GM12874 (cell line): ENCODE data around the gene ZNF664.

Experiments used
- TF ChIP-seq, protein P1 (sequence below): IDR thresholded peaks from 2 replicates; pipeline ENCODE4 v1.5.1; 2011; ENCODE audit warnings: low read depth, mild to moderate bottlenecking, control low read depth, low read length, moderate library complexity; ENCODE audit not compliant: insufficient read depth

Gene ZNF664

DNA sequence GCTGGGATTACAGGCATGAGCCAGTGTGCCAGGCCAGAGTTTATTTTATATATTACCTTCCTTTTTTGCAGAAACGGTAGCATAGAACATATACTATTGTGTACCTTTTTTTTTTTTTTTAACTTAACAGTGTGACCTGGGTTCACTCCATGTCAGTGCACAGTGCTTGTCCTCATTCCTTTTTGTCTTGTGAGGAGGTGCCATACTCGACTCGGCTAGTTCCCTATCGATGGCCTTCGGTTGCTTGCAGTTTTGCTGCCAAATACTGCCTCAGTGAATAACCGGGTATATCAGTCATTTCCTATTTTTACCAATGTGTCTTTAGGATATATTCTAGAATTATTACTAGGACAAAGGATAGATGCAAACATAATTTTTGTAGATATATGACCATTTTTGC lies 36.8 kb downstream of the ZNF664 start:
- TF ChIP-seq, protein P1, sequence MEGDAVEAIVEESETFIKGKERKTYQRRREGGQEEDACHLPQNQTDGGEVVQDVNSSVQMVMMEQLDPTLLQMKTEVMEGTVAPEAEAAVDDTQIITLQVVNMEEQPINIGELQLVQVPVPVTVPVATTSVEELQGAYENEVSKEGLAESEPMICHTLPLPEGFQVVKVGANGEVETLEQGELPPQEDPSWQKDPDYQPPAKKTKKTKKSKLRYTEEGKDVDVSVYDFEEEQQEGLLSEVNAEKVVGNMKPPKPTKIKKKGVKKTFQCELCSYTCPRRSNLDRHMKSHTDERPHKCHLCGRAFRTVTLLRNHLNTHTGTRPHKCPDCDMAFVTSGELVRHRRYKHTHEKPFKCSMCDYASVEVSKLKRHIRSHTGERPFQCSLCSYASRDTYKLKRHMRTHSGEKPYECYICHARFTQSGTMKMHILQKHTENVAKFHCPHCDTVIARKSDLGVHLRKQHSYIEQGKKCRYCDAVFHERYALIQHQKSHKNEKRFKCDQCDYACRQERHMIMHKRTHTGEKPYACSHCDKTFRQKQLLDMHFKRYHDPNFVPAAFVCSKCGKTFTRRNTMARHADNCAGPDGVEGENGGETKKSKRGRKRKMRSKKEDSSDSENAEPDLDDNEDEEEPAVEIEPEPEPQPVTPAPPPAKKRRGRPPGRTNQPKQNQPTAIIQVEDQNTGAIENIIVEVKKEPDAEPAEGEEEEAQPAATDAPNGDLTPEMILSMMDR = no peak

- TF ChIP-seq, protein P1 = no peak
Measured at GRCh38 chr12:124010687-124011086, 37.7 kb downstream of the ZNF664 start.

DNA sequence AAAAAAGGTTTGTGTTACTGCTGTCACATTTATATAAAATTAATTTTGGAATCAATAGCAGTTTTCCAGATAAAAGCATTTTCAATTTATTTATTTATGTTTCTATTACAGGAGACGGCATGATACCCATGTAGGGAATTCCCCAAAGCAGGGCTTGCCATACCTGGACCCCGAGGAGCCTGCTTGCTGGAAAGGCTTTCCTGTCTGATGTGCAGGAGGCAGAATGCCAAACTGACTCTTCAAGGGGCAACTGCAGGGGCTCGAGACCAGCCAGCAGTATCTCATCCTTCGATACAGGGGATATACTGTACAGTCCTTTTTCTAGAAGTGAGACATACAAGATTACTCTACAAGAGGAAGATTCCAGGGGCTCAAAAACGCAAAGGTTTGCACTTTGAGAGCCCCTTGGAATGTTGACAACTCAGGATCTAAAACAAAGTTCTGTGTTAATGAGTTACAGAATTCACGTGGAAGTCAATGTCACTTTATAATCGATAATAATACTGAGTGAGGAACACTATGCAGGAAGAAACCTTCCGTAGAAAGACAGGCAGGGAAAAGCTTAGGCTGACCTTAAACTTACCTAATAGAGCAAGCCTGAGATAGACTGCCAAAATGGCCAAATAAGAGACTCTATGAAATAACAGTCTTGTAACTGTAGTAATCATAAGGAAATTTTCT lies 38.6 kb downstream of the ZNF664 start:
- TF ChIP-seq, protein P1 = no peak

DNA sequence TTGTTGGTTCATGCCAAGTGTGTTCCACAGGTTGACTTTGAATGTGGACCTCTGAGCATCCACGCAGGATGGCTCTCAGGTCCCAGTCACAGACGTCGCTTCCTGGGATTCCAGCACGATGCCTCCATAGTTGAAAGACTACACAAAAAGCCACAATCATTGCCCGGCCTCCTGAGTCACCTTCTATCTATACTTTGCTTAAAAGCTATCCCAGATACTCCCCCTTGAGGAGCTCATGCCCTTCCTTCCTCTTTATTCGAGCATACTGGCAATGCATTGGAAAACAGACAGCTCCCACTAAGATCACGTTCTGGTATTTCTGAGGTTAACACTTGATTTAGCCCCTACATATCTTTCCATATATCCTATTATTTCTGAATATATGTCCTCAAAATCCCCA lies 40.1 kb downstream of the ZNF664 start:
- TF ChIP-seq, protein P1 = no peak

DNA sequence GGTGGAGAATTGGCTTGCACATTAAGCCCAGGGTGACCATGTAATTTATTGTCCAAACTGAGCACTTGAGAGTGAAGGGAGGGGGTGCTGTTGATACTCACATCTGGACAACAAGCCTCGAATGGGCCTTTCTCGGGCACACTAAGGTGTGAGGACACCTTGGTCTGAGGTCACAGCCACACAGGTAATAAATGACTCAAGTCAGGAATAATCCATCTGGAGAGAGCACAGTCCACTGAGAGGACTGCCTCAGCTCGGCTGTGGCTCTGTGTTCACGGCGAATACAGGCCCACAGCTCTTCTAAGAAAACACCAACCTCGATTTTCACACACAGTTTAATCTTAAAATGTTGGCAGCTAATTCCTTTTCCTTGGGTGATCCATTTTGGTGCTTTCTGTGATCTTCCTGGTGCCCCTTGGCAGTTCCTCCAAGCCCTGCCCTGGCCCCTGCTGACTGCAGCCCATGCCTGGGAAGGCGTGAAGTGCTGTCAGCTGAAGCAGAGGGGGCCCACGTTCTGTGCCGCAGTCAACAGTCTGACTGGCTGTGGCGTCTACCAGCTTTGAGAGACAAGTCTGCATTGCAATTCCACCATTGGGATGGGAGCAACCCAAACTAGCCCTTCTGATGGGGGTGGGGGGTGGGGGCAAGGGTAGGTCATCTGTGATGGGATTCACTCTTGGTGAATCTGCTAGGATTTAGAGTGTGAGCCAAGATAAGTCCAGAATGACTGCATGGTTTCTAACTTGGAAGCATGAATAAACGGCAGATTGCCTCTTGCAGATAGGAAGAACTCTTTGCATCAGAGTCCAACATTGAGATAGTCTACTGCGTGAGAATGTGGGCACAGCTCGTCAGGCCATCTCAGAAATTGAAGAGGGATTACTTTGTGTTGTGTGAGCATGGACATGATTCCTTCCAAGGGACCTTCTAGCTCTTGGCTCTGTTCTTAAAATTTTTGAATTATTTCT lies 42.8 kb downstream of the ZNF664 start:
- TF ChIP-seq, protein P1 = no peak

GRCh38 chr12:124017064-124017463 lies 44.0 kb downstream of the ZNF664 start:
- TF ChIP-seq, protein P1 = no peak

GRCh38 chr12:124018539-124018938 lies 45.5 kb downstream of the ZNF664 start:
- TF ChIP-seq, protein P1 = no peak
